ENCODE results near the gene AUTS2. TPM values are rescaled to one million over a fixed set of nuclear protein-coding genes. Genes with fewer than 3 reads are reported as not detected.

The AUTS2 gene
- total and polyA plus RNA-seq, 4 donors: 4.9 to 24.4 (median 7.0) TPM

- TF ChIP-seq CTCF (IDR thresholded peaks at IDR 0.05; ENCODE audit: low read depth, low read length, missing input control) (no peak), YY1 (IDR thresholded peaks at IDR 0.05) (no peak), EGR1 (IDR thresholded peaks at IDR 0.05; ENCODE audit: low read depth in 2 of 2) (no peak), FOXA1 (IDR thresholded peaks at IDR 0.05) (no peak), RAD21 (IDR thresholded peaks at IDR 0.05) (no peak), TAF1 (conservative IDR thresholded peaks at IDR 0.05) (no peak), HNF4A (conservative IDR thresholded peaks at IDR 0.05) (no peak)
- TF ChIP-seq, protein P1, sequence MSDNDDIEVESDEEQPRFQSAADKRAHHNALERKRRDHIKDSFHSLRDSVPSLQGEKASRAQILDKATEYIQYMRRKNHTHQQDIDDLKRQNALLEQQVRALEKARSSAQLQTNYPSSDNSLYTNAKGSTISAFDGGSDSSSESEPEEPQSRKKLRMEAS (IDR thresholded peaks at IDR 0.05): no peak
Observed at GRCh38 chr7:70720191-70720873, 1122.1 kb downstream of the AUTS2 start (continued).

- DNase-seq (ENCODE audit: low spot score): no peak
- Histone ChIP-seq H3K27ac (ENCODE audit: low read depth in 1 of 2, low read length in 2 of 2) (peak overlapping the region; percentile 54 to 70), H3K9me3 (ENCODE audit: control insufficient read depth in 4 of 4, low read length in 3 of 4) (no peaks in the 10 kb centered on the region), H3K36me3 (ENCODE audit: control insufficient read depth in 4 of 4, insufficient read depth in 3 of 4, low read depth in 1 of 4, low read length in 3 of 4) (no peaks in the 10 kb centered on the region), H3K4me1 (ENCODE audit: control insufficient read depth in 4 of 4, insufficient read depth in 4 of 4, low read length in 3 of 4) (peaks cover 10 to 76% (median 42%) of the 10 kb centered on the region in 4 donors), H3K9ac (ENCODE audit: low read depth in 1 of 2, low read length in 2 of 2) (no peak overlapping the region), H3K4me3 (ENCODE audit: low read depth in 1 of 3, low read length in 3 of 3) (no peak overlapping the region), H3K27me3 (ENCODE audit: control insufficient read depth in 4 of 4, insufficient read depth in 4 of 4, low read length in 3 of 4) (no peaks in the 10 kb centered on the region)
- WGBS: 37% methylated on average over 1 of the region's 1 CpG
- TF ChIP-seq NR2F2 (IDR thresholded peaks at IDR 0.05) (peak; percentile 52), HNF4A (conservative IDR thresholded peaks at IDR 0.05) (peak; percentile 88 to 98), RXRA (IDR thresholded peaks at IDR 0.05) (peak; percentile 94 to 98), EGR1 (IDR thresholded peaks at IDR 0.05; ENCODE audit: low read depth in 2 of 2) (no peak), JUND (IDR thresholded peaks at IDR 0.05) (peak; percentile 66 to 78), ATF3 (IDR thresholded peaks at IDR 0.05) (peak; percentile 57), HNF4G (IDR thresholded peaks at IDR 0.05) (peak; percentile 79), TAF1 (conservative IDR thresholded peaks at IDR 0.05) (no peak), SP1 (IDR thresholded peaks at IDR 0.05) (peak; percentile 95), FOXA2 (IDR thresholded peaks at IDR 0.05) (peak; percentile 43), FOXA1 (IDR thresholded peaks at IDR 0.05) (peak; percentile 43), RAD21 (IDR thresholded peaks at IDR 0.05) (peak in 1 of 2 donors; percentile 57), YY1 (IDR thresholded peaks at IDR 0.05) (no peak), GABPA (IDR thresholded peaks at IDR 0.05 in 1 of 2, conservative IDR thresholded peaks at IDR 0.05 in 1 of 2) (no peak), CTCF (IDR thresholded peaks at IDR 0.05; ENCODE audit: low read depth, low read length, missing input control) (no peak)
- TF ChIP-seq, protein P2, sequence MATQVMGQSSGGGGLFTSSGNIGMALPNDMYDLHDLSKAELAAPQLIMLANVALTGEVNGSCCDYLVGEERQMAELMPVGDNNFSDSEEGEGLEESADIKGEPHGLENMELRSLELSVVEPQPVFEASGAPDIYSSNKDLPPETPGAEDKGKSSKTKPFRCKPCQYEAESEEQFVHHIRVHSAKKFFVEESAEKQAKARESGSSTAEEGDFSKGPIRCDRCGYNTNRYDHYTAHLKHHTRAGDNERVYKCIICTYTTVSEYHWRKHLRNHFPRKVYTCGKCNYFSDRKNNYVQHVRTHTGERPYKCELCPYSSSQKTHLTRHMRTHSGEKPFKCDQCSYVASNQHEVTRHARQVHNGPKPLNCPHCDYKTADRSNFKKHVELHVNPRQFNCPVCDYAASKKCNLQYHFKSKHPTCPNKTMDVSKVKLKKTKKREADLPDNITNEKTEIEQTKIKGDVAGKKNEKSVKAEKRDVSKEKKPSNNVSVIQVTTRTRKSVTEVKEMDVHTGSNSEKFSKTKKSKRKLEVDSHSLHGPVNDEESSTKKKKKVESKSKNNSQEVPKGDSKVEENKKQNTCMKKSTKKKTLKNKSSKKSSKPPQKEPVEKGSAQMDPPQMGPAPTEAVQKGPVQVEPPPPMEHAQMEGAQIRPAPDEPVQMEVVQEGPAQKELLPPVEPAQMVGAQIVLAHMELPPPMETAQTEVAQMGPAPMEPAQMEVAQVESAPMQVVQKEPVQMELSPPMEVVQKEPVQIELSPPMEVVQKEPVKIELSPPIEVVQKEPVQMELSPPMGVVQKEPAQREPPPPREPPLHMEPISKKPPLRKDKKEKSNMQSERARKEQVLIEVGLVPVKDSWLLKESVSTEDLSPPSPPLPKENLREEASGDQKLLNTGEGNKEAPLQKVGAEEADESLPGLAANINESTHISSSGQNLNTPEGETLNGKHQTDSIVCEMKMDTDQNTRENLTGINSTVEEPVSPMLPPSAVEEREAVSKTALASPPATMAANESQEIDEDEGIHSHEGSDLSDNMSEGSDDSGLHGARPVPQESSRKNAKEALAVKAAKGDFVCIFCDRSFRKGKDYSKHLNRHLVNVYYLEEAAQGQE (IDR thresholded peaks at IDR 0.05): no peak
- TF ChIP-seq, protein P1 (IDR thresholded peaks at IDR 0.05): peak; percentile 47
- TF ChIP-seq, protein P3, sequence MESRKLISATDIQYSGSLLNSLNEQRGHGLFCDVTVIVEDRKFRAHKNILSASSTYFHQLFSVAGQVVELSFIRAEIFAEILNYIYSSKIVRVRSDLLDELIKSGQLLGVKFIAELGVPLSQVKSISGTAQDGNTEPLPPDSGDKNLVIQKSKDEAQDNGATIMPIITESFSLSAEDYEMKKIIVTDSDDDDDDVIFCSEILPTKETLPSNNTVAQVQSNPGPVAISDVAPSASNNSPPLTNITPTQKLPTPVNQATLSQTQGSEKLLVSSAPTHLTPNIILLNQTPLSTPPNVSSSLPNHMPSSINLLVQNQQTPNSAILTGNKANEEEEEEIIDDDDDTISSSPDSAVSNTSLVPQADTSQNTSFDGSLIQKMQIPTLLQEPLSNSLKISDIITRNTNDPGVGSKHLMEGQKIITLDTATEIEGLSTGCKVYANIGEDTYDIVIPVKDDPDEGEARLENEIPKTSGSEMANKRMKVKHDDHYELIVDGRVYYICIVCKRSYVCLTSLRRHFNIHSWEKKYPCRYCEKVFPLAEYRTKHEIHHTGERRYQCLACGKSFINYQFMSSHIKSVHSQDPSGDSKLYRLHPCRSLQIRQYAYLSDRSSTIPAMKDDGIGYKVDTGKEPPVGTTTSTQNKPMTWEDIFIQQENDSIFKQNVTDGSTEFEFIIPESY (IDR thresholded peaks at IDR 0.05): no peak
Observed at GRCh38 chr7:70721500-70721899, 1123.2 kb downstream of the AUTS2 start.
